HG03342 (cell line): ENCODE data around the gene HDGFL3.
"Not testable (repeated sequence)": the region's sequence is repeated elsewhere in the genome, so short reads cannot be mapped to it uniquely, and the experiment has no call there.

Experiments
- ATAC-seq: cut with Tn5 transposase; IDR thresholded peaks from one replicate; pipeline ENCODE4 v1.9.1; 2021; ENCODE audit warnings: mild to moderate bottlenecking, moderate library complexity; ENCODE audit not compliant: unreplicated experiment

The HDGFL3 gene

GRCh38 chr15:83106994-83107840 is 100.4 kb downstream of the HDGFL3 start, which contains the start of gene TM6SF1:
Gene TM6SF1 (plus strand): TSS chr15:83107645. CDS start chr15:83107681, 36 bp downstream.
- ATAC-seq: no peak

- no peak for ATAC-seq
These were observed 102.2 kb downstream of the HDGFL3 start for GRCh38 chr15:83105440-83105839.

DNA sequence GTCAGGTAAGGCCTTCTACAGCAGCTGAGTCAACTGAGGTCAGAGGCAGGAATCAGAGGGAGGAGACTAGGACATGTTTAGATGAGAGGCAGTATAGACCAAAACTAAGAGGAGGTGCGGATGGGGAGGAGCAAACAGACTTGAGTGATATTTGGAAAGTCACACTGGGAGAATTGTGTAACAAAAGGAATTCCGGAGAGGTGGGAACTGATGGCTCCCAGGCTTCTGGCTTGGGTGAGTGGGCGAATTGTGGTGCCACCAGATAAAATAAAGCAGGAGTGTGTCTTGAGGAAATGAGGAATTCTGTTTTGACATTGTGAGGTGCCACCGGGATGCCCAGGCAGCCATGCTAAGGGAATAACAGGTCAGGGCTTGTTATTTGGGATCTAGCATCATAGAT is 103.5 kb downstream of the HDGFL3 start:
- no peak for ATAC-seq

DNA sequence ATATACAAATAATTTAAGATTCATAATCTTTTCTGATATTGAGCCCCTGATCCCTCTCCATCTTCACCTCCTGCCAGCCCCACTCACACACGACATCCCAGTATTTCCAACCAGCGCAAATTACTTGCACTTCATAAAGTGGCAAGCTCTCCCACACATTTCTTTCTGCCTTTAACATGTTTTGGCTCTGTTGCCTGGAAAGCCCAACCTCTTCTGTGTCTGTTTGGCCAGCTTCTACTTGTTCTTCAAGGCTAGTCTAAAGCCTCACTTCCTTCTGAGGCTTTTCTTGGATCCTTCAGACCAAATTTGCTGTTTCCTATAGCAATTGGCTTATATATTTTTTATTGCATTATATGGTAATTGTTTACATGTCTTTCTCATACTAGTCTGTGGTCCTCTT is 105.3 kb downstream of the HDGFL3 start:
- ATAC-seq: no peak

DNA sequence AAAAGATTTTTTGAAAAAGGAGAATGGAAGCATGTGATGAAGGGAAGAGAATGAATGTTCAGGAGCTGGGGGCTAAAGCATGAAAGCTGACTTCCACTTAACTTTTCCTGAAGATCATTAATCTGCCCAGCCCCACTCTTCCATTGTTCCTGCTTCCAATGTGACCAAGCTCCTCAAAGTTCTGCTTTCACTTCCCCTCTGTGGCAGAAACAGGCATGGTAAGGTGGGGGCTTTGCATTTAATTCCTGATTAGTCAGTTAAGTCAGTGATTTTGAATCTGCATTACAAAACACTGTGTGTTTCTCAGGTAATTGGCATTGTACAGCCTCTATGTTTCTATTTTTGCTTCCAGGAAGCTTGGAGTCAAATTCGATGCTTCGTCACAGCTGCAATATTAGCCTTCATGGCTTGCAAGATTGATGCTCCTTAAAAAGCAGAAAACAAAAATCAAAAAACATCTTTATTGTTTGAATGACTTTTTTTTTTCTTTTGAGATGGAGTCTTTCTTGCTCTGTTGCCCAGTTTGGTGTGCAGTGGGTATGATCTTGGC is 107.5 kb downstream of the HDGFL3 start:
- ATAC-seq: no peak

- ATAC-seq: no peak
These were observed 108.3 kb downstream of the HDGFL3 start for GRCh38 chr15:83099290-83099689.

DNA sequence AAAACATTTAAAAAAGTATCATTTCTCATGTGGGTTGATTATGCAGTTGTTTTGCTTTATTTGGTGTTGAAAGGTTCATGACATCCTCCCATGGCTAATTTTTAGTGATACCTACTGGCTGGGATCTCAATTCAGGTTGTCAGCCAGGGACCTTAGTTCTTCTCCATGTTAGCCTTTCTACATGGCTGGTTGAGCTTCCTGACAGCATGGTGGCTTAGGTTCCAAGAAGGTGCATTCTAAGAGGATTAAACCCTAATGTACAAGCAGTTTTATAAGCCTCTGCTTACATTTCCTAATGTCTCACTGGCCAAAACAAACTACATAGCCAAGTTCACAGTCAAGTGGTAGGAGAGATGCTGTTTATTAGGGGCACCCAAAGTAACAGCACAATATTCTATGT is 109.5 kb downstream of the HDGFL3 start:
- ATAC-seq: no peak

DNA sequence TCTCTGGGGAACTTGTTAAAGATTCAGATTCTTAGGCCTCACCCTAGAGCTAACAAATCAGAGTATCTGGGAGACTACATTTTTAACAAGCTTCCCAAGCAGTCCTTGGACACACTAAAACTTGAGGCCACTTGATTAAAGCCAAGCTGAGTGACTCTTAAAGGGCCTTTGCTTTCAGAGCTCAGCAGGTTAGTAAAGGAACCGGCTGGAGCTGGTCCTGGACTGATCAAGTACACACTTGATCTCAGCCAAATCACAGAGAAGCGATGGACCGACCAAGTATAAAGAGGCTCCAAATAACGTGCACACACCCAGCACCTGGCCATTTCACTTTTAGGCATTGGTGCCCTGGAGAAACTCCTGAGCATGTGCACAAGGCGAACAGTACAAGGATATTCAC is 113.0 kb downstream of the HDGFL3 start:
- ATAC-seq: no peak

DNA sequence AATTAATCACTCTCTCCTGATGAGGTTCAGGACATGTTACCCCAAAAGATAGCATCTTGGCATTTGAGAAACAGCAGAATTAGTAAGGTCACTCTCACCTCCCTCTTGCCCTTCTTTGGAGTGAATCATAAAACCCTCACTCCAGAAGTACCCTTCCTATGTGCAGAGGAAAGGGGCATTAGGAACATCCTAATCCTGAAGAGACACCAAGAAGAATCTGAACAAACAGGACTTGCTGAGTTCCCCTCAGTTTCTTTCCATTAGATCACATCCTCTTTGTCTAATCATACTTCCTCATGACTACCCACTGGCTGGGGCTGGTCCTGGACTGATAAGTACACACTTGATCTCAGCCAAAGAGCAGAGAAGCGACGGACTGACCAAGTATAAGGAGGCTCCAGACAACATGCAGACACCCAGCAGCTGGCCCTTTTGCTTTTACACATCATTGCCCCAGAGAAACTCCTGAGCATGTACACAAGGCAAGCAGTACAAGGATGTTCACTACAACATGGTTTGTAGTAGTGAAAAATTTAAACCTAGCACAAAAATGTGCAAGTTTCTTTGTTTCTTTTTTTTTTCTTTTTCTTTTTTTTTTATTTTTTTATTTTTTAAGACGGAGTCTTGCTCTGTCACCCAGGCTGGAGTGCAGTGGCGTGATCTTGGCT is 115.2 kb downstream of the HDGFL3 start:
- peak; percentile 97 for ATAC-seq

- not testable (repeated sequence) for ATAC-seq
These were observed 115.7 kb downstream of the HDGFL3 start for GRCh38 chr15:83091965-83092308.

- no peak for ATAC-seq
These were observed 117.2 kb downstream of the HDGFL3 start for GRCh38 chr15:83090465-83090864.

DNA sequence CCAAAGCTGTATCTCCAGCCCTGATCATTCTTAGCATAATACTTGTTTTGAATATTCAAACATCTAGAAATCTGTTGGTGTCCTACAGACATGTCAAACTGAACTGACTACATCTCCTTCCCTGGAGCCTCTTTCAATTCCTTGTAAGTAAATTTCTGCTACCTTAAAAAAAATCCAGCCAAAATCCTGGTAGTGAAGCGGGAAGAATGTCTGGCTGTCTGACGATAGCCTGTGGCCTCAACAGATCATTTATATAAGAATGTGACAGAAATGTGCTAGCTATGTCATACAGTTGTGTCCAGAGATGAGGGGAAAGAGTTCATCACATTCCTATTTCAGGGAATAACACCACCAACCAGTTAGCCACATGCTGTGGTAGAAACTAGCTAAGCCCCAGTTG is 118.7 kb downstream of the HDGFL3 start:
- no peak for ATAC-seq

DNA sequence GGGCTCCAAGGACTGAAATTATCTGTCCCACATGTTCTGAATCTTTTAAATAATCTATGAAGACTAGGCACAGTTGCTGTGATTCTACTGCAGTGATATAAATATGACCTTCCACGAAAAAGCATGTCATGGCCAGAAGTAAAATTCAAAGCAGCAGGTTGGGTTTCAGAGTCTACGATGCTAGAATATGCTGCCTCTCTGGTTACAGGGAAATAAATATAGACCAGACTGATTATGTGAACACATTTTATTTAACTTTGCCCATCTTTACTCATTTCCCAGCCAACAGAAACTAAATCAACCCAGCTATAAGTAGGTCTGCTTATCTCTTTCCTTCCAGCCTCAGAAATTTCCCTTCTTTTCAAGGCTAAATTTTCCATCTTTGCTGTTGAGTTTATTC is 120.0 kb downstream of the HDGFL3 start:
- no peak for ATAC-seq

DNA sequence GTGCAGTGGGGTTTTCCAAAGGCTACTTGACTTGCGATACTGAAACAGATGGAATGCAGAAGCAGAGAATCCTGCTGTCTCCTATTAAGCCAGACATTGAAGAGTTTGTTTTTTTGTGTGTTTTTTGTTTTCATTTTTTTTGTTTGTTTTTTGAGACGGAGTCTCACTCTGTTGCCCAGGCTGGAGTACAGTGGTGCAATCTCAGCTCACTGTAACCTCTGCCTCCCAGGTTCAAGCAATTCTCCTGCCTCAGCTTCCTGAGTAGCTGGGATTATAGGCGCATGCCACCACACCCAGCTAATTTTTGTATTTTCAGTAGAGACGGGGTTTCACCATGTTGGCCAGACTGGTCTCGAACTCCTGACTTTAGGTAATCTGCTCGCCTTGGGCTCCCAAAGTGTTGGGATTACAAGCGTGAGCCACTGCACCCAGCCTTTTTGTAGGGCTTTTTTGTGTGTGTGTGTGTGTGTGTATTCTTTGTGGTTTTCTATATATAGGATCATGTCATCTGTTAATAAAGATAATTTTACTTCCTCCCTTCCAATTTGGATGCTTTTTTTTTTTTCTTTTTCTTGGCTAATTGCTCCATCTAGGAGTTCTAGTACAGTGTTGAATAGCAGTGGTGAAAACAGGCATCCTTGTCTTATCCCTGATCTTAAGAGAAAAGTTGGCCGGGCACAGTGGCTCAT is 121.6 kb downstream of the HDGFL3 start:
- not testable (repeated sequence) for ATAC-seq

DNA sequence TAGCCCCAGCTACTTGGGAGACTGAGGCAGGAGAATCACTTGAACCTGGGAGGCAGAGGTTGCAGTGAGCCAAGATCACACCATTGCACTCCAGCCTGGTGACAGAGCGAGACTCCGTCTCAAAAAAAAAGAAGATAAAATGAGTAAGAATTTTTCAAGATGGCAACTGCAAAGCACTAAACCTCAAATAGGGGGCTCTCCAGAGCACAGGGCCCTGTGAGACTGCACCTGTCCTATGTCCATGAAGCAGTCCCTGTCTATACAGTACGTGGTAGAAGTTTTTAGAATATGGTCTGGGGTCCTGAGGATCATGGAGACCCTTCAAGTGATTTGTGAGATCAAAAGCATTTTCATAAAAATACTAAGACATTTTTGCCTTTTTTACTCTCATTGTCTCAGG is 122.2 kb downstream of the HDGFL3 start:
- not testable (repeated sequence) for ATAC-seq

DNA sequence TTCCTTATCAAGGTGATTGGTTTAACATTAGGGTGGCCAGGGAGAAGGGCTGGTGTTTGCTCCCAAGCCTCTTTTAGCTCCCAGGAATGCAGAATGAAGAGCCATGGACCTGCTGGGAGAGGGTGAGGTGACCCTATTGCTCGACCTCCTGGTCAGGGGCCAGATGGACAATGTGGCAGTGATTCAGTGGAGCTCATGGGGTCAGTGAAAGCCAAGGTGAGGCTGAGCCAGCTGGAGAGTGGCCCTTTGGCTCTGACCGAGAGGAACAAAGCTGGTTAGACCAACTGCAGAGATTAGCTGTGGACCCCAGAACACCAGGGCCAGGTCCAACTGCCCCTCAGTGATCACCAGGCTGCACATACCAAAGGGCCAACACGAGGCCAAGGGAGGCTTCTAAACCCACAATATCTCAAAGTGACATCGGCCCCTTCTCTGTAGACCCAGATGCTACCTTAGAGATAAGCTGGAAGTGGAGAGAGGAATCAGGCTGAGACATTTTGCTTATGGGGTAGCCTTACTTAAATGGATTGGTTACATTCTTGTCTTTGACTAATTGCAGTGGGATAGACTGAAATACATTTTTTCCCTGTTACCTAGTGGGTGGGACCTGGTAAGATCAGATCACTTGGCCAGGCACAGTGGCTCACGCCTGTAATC is 124.8 kb downstream of the HDGFL3 start:
- no peak for ATAC-seq

- no peak for ATAC-seq
These were observed 126.2 kb downstream of the HDGFL3 start for GRCh38 chr15:83081256-83082014.

DNA sequence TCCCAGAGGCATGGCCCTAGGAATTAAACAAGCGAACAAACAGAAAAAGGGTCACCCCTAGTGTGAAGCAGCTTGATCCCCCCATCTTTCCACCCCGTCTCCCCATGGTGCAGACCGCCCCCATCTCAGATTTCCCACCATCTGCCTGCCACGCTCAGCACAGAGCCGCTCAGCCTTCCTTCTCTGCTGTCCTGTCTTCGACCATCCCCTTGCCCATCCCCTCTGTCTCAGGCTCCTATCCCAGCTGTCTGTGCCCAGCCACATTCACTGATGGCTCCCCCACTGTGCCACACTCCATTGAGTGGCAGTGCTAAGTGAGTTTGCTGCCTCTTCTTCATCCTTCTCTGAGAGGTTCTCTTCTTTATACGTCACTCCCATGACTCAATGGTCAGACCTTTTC is 128.9 kb downstream of the HDGFL3 start:
- no peak for ATAC-seq
